Glutamatergic neuron (in vitro differentiated cells): ENCODE measurements around the gene KATNB1. TPM values are rescaled to one million over a fixed set of nuclear protein-coding genes. Genes with fewer than 3 reads are reported as not detected.
A peak's percentile ranks its signal among the peaks of the same experiment; 100 is the strongest.

ENCODE experiments used
- DNase-seq: peaks from one replicate; pipeline ENCODE4 v3.0.0; 2022
- H3K27ac Mint-ChIP-seq: one replicate; pipeline ENCODE4 v1.8.0; 2020; ENCODE audit warnings: mild to moderate bottlenecking, mixed read lengths, inconsistent platforms; ENCODE audit not compliant: unreplicated experiment
- H3K27me3 Mint-ChIP-seq: one replicate; pipeline ENCODE4 v1.8.0; 2020; ENCODE audit warnings: mild to moderate bottlenecking, moderate library complexity, mixed read lengths, inconsistent platforms; ENCODE audit not compliant: unreplicated experiment
- H3K36me3 Mint-ChIP-seq: one replicate; pipeline ENCODE4 v1.8.0; 2020; ENCODE audit warnings: mild to moderate bottlenecking, mixed read lengths, inconsistent platforms; ENCODE audit not compliant: unreplicated experiment
- H3K4me1 Mint-ChIP-seq: one replicate; pipeline ENCODE4 v1.8.0; 2020; ENCODE audit warnings: mild to moderate bottlenecking, low read depth, mixed read lengths, inconsistent platforms; ENCODE audit not compliant: unreplicated experiment
- H3K4me3 Mint-ChIP-seq: one replicate; pipeline ENCODE4 v1.8.0; 2020; ENCODE audit warnings: mild to moderate bottlenecking, mixed read lengths, inconsistent platforms; ENCODE audit not compliant: unreplicated experiment
- H3K9me3 Mint-ChIP-seq: one replicate; pipeline ENCODE4 v1.8.0; 2020; ENCODE audit warnings: mild to moderate bottlenecking, moderate library complexity, mixed read lengths, inconsistent platforms; ENCODE audit not compliant: unreplicated experiment
- total RNA-seq: library from RNA; stranded (reverse); fragmentation: NEBNext Ultra II Directional; extraction: Animal tissue kit (Norgen Biotek cat#: 25700); gene quantifications from one replicate; pipeline ENCODE4 v1.2.1, GENCODE V29; 2021; ENCODE audit not compliant: unreplicated experiment
- TF ChIP-seq, protein P1 (sequence below): fragments of 200-600 bp; sonication (generic); IDR thresholded peaks from one replicate; pipeline ENCODE4 v1.5.0; 2021; ENCODE audit not compliant: partially characterized antibody, unreplicated experiment

The KATNB1 gene
- total RNA-seq, 1 donor from 2014 or later: 74.4 TPM

DNA sequence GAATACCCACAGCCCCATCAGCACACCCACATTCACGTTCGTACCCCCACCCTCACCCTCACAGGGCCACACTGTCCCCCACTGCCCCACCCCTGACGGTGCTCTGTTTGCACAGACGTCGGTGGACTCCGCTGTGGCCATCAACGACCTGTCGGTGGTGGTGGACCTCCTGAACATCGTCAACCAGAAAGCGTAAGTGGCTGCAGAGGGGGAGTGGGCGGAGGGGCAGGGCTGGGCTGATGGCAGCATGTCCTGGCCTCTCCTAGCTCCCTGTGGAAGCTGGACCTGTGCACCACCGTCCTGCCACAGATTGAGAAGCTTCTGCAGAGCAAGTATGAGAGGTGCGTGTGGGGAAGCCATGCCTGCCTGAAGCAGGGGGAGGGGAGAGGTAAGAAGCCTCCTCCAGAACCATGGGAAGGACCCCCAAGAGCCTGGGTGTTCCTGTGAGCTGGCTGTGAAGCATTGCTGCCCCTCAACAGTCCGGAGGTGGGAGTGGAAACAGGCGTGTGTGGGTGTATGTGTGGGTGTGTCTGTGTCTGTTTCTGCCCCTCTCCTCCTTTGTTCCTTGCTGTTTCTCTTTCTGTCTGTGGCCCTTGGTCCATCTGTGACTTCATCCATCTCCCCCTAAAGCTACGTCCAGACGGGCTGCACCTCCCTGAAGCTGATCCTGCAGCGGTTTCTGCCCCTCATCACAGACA, 20.3 kb downstream of the KATNB1 start:
- Mint-ChIP-seq H3K4me1 (peaks cover 8% of the 10 kb centered on the region), H3K27ac (no peak overlapping the region), H3K4me3 (no peak overlapping the region), H3K36me3 (no peaks in the 10 kb centered on the region), H3K9me3 (peaks cover 2% of the 10 kb centered on the region), H3K27me3 (peaks cover 8% of the 10 kb centered on the region)
- TF ChIP-seq, protein P1, sequence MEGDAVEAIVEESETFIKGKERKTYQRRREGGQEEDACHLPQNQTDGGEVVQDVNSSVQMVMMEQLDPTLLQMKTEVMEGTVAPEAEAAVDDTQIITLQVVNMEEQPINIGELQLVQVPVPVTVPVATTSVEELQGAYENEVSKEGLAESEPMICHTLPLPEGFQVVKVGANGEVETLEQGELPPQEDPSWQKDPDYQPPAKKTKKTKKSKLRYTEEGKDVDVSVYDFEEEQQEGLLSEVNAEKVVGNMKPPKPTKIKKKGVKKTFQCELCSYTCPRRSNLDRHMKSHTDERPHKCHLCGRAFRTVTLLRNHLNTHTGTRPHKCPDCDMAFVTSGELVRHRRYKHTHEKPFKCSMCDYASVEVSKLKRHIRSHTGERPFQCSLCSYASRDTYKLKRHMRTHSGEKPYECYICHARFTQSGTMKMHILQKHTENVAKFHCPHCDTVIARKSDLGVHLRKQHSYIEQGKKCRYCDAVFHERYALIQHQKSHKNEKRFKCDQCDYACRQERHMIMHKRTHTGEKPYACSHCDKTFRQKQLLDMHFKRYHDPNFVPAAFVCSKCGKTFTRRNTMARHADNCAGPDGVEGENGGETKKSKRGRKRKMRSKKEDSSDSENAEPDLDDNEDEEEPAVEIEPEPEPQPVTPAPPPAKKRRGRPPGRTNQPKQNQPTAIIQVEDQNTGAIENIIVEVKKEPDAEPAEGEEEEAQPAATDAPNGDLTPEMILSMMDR: no peak
- no peak for DNase-seq

DNA sequence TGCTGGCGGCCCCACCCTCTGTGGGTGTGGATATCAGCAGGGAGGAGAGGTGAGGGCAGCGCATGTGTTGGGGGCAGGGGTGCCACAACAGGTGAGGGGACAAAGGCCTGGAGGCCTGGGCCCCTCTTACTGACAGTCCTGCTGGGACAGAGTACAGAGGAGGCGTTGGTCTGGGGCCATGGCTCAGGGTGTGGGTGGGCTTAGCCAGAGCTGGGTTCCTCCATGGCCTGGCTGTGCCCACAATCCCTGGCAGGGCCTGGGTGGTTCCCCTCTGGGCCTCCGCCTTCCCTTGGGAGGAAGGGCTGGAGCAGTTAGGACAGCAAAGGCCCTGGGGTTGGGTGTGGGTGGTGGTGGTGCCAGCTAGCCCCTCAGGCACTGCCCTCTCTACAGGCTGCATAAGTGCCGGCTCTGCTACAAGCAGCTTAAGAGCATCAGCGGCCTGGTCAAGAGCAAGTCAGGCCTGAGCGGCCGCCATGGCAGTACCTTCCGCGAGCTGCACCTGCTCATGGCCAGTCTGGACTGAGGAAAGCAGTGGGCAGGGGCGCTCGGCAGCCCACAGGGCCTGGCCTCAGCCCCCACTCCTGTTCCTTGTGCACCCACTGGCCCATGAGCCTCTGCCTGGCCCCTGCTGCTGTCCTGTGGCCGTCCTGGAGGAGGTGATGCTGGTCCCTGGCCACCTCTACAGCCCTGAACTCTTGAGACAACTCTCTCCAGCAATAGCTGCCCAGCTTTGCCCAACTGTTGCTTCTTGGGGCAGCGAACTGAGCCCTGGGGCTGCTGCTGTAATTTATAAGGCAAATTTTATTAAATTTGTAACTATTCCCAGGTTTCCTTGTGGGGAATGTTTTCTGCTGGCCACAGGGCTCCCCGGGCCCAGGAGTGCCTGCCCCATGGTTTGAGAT, 21.1 kb downstream of the KATNB1 start:
- Mint-ChIP-seq H3K27ac (no peak overlapping the region), H3K36me3 (no peaks in the 10 kb centered on the region)
- DNase-seq: no peak

DNA sequence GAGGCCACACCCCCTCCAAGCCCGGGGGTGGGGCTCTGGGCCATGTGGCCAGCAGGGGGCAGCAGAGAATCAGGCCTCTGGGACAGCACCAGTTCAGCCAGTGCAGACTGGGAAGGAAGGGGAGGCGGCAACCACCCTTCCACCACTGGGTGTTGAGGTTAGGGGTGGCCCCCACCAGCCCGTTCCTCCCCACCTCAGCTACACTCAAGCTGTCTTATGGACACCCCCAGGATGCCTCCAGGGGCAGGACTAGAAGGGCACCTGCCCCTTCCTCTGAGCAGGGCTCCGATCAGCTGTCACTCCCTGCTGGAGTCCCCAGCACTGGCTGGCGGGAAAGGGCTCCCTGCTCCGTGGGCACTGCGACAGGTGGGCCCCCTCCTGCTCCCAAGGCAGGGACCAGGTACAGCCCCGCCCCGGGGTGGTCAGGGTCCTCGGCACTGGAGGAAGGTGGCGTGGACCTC, 21.8 kb downstream of the KATNB1 start:
- TF ChIP-seq, protein P1: peak; percentile 94
- no peak overlapping the region for H3K27ac Mint-ChIP-seq
- no peaks in the 10 kb centered on the region for H3K36me3 Mint-ChIP-seq
- peaks cover 2% of the 10 kb centered on the region for H3K9me3 Mint-ChIP-seq
- H3K27me3 Mint-ChIP-seq: peaks cover 10% of the 10 kb centered on the region
- H3K4me1 Mint-ChIP-seq: peaks cover 6% of the 10 kb centered on the region
- DNase-seq: peak; percentile 87
- no peak overlapping the region for H3K4me3 Mint-ChIP-seq

More for the DNA sequence above, 21.1 kb downstream of the KATNB1 start:
- TF ChIP-seq, protein P1: no peak
- peaks cover 8% of the 10 kb centered on the region for H3K27me3 Mint-ChIP-seq
- peaks cover 2% of the 10 kb centered on the region for H3K9me3 Mint-ChIP-seq
- peaks cover 6% of the 10 kb centered on the region for H3K4me1 Mint-ChIP-seq
- H3K4me3 Mint-ChIP-seq: no peak overlapping the region

DNA sequence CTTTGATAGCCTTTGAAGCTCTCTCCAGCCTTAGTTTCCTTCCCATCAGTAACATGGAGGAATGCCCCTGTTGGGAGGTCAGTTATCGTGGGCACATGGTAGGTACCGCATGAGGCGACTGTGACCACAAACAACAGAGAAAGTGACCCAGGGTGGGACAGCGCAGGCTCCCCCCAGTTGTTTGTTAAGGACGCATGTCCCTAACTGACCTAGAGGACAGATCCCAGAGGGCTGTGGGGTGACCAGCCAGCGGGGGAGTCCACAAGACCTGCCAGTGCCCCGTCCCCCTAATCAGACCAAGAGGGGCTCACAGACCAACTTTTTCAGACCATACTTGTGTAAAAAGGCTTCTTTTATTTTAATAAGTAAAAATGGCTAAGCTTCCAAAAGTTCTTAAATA, 22.3 kb downstream of the KATNB1 start:
- Mint-ChIP-seq H3K27ac (no peak overlapping the region), H3K4me3 (no peak overlapping the region), H3K9me3 (peaks cover 2% of the 10 kb centered on the region), H3K4me1 (peaks cover 6% of the 10 kb centered on the region), H3K36me3 (no peaks in the 10 kb centered on the region), H3K27me3 (peaks cover 10% of the 10 kb centered on the region)
- TF ChIP-seq, protein P1: no peak
- DNase-seq: no peak
